Suprapubic skin (tissue), 4 donors: ENCODE measurements around the gene LPO. TPM values are rescaled to one million over a fixed set of nuclear protein-coding genes. Genes with fewer than 3 reads are reported as not detected.

Experiments
- DNase-seq, 2 donors: peaks; one replicate each; pipeline ENCODE4 v3.0.0-alpha.2; 2019; ENCODE audit warnings: low spot score in 2 of 2
- H3K27ac ChIP-seq: fragments of 200-600 bp; sonication (generic); one replicate; pipeline ENCODE4 v1.5.1; 2019
- H3K27me3 ChIP-seq: fragments of 200-600 bp; sonication (generic); one replicate; pipeline ENCODE4 v1.5.1; 2019
- H3K36me3 ChIP-seq: fragments of 200-600 bp; sonication (generic); one replicate; pipeline ENCODE4 v1.5.1; 2019
- H3K4me1 ChIP-seq: fragments of 200-600 bp; sonication (generic); one replicate; pipeline ENCODE4 v1.5.1; 2019
- H3K4me3 ChIP-seq: fragments of 200-600 bp; sonication (generic); one replicate; pipeline ENCODE4 v1.5.1; 2019; ENCODE audit warnings: mild to moderate bottlenecking
- H3K9me3 ChIP-seq: fragments of 200-600 bp; sonication (generic); one replicate; pipeline ENCODE4 v1.5.1; 2019
- EP300 ChIP-seq: sonication (generic); formaldehyde crosslinking; IDR thresholded peaks from one replicate; pipeline ENCODE4 v1.6.1; 2017; ENCODE audit warnings: antibody characterized with exemption
- POLR2A ChIP-seq, 2 donors: fragments of 450-650 bp; IDR thresholded peaks; one replicate each; pipeline ENCODE4 v1.6.1; 2017; ENCODE audit warnings: antibody characterized with exemption in 2 of 2, mild to moderate bottlenecking in 2 of 2, moderate library complexity in 2 of 2
- POLR2AphosphoS5 ChIP-seq, 3 donors: sonication (generic); formaldehyde crosslinking; IDR thresholded peaks; one replicate each; pipeline ENCODE4 v1.6.1; 2017; ENCODE audit warnings: antibody characterized with exemption in 3 of 3
- WGBS: methylation state at CpG from one replicate; pipeline ENCODE4 v1.1.5; 2018; 5-methylcytosine and 5-hydroxymethylcytosine counted together
- total RNA-seq, 4 donors: library from RNA; depleted of rRNA; stranded (reverse); fragments of >200 nt; gene quantifications; one replicate each; pipeline ENCODE4 v1.1.0, GENCODE V29; 2016
- TF ChIP-seq, protein P1 (sequence below), 2 donors: fragments of 200-600 bp in 1 of 2; fragments of 450-650 bp in 1 of 2; sonication (generic) in 1 of 2; IDR thresholded peaks; one replicate each; pipeline ENCODE4 v1.5.1; 2016 to 2019; ENCODE audit warnings: antibody characterized with exemption in 2 of 2, mild to moderate bottlenecking in 1 of 2, moderate library complexity in 1 of 2

LPO gene
- total RNA-seq, 4 donors from 2014 or later = 0.19 to 0.23 TPM; not detected in 2

GRCh38 chr17:58205936-58206335 is 32.4 kb upstream of the LPO start:
- TF ChIP-seq EP300 (no peak), POLR2A (IDR thresholded peaks at IDR 0.05) (no peak), POLR2AphosphoS5 (IDR thresholded peaks at IDR 0.05) (no peak)
- TF ChIP-seq, protein P1, sequence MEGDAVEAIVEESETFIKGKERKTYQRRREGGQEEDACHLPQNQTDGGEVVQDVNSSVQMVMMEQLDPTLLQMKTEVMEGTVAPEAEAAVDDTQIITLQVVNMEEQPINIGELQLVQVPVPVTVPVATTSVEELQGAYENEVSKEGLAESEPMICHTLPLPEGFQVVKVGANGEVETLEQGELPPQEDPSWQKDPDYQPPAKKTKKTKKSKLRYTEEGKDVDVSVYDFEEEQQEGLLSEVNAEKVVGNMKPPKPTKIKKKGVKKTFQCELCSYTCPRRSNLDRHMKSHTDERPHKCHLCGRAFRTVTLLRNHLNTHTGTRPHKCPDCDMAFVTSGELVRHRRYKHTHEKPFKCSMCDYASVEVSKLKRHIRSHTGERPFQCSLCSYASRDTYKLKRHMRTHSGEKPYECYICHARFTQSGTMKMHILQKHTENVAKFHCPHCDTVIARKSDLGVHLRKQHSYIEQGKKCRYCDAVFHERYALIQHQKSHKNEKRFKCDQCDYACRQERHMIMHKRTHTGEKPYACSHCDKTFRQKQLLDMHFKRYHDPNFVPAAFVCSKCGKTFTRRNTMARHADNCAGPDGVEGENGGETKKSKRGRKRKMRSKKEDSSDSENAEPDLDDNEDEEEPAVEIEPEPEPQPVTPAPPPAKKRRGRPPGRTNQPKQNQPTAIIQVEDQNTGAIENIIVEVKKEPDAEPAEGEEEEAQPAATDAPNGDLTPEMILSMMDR (IDR thresholded peaks at IDR 0.05) = no peak
- no peak for DNase-seq
- Histone ChIP-seq H3K27ac (no peak overlapping the region), H3K4me3 (no peak overlapping the region), H3K27me3 (no peaks in the 10 kb centered on the region), H3K36me3 (peaks cover 53% of the 10 kb centered on the region), H3K4me1 (no peaks in the 10 kb centered on the region), H3K9me3 (no peaks in the 10 kb centered on the region)
- WGBS = 95% methylated on average over 10 of the region's 11 CpGs

DNA sequence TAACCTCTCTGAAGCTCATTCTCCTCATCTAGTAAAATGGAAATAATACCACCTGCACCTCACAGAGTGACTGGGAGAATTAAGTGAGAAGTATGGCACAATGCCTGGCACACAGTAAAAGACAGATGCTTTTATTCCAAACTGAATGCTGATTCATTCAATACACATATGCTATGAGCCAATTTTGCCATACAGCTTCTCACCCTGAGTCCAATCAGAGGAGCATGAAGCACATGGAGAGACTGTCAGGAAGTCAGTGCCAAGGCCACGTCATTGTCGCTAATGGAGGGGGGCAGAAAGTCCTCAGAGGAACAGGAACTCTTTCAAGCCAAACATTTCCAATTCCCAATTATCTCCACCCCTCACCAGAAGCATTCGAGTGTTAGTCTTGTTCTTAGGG is 30.9 kb upstream of the LPO start:
- TF ChIP-seq, protein P1 (IDR thresholded peaks at IDR 0.05) = no peak
- no peak for TF ChIP-seq POLR2AphosphoS5 (IDR thresholded peaks at IDR 0.05)
- TF ChIP-seq EP300 = no peak
- no peak for TF ChIP-seq POLR2A (IDR thresholded peaks at IDR 0.05)
- H3K9me3 ChIP-seq = no peaks in the 10 kb centered on the region
- 77% methylated on average over 3 of the region's 3 CpGs for WGBS
- no peak overlapping the region for H3K4me3 ChIP-seq
- no peak overlapping the region for H3K27ac ChIP-seq
- no peaks in the 10 kb centered on the region for H3K27me3 ChIP-seq
- no peak for DNase-seq
- peaks cover 64% of the 10 kb centered on the region for H3K36me3 ChIP-seq
- no peaks in the 10 kb centered on the region for H3K4me1 ChIP-seq

GRCh38 chr17:58208344-58208743 is 30.0 kb upstream of the LPO start:
- no peak for DNase-seq
- no peak overlapping the region for H3K4me3 ChIP-seq
- TF ChIP-seq POLR2A (IDR thresholded peaks at IDR 0.05) (no peak), EP300 (no peak), POLR2AphosphoS5 (IDR thresholded peaks at IDR 0.05) (no peak)
- TF ChIP-seq, protein P1 (IDR thresholded peaks at IDR 0.05) = no peak
- no peaks in the 10 kb centered on the region for H3K27me3 ChIP-seq
- H3K4me1 ChIP-seq = no peaks in the 10 kb centered on the region
- H3K27ac ChIP-seq = no peak overlapping the region
- 96% methylated on average over 5 of the region's 5 CpGs for WGBS
- peaks cover 73% of the 10 kb centered on the region for H3K36me3 ChIP-seq
- no peaks in the 10 kb centered on the region for H3K9me3 ChIP-seq

- Histone ChIP-seq H3K27me3 (no peaks in the 10 kb centered on the region), H3K27ac (no peak overlapping the region), H3K9me3 (no peaks in the 10 kb centered on the region), H3K4me1 (no peaks in the 10 kb centered on the region), H3K36me3 (peaks cover 91% of the 10 kb centered on the region), H3K4me3 (no peak overlapping the region)
- TF ChIP-seq POLR2A (IDR thresholded peaks at IDR 0.05) = no peak
- TF ChIP-seq EP300 = no peak
- WGBS = 83% methylated on average over 5 of the region's 5 CpGs
- no peak for DNase-seq
These were observed 27.5 kb upstream of the LPO start for GRCh38 chr17:58210922-58211321.

- no peak for DNase-seq
- peaks cover 7% of the 10 kb centered on the region for H3K4me1 ChIP-seq
- H3K36me3 ChIP-seq = peaks cover 51% of the 10 kb centered on the region
- no peaks in the 10 kb centered on the region for H3K27me3 ChIP-seq
- no peaks in the 10 kb centered on the region for H3K9me3 ChIP-seq
- TF ChIP-seq, protein P1 (IDR thresholded peaks at IDR 0.05) = no peak
- TF ChIP-seq EP300 (no peak), POLR2A (IDR thresholded peaks at IDR 0.05) (no peak), POLR2AphosphoS5 (IDR thresholded peaks at IDR 0.05) (no peak)
- H3K27ac ChIP-seq = no peak overlapping the region
- no peak overlapping the region for H3K4me3 ChIP-seq
These were observed 22.7 kb upstream of the LPO start for GRCh38 chr17:58215685-58216084.

DNA sequence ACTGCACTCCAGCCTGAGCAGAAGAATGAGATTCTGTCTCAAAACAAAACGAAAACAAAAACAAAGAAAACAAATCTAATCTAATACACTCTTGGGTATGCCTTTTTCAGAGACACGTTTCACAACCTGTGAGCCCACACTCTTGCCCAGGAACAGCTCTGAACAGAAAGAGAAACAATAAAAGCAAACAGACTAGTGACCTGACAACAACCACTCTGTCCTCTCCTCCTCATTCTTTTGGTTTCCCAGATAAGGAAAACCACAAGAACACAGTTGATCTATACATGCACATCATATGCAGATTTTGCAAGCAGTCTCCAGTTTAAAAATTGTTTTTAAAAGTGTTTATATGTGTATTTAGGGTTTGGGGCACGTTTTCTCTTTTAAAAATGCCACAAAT is 20.6 kb upstream of the LPO start:
- 95% methylated on average over 3 of the region's 3 CpGs for WGBS

More for the DNA sequence above, 20.6 kb upstream of the LPO start:
- Histone ChIP-seq H3K4me1 (peaks cover 7% of the 10 kb centered on the region), H3K4me3 (no peak overlapping the region), H3K27me3 (no peaks in the 10 kb centered on the region), H3K36me3 (peaks cover 34% of the 10 kb centered on the region), H3K27ac (no peak overlapping the region), H3K9me3 (no peaks in the 10 kb centered on the region)
- no peak for DNase-seq
- no peak for TF ChIP-seq POLR2AphosphoS5 (IDR thresholded peaks at IDR 0.05)
- no peak for TF ChIP-seq POLR2A (IDR thresholded peaks at IDR 0.05)
- TF ChIP-seq EP300 = no peak
- TF ChIP-seq, protein P1 (IDR thresholded peaks at IDR 0.05) = no peak
